ENCODE measurements around the gene OR2G2.

DNA sequence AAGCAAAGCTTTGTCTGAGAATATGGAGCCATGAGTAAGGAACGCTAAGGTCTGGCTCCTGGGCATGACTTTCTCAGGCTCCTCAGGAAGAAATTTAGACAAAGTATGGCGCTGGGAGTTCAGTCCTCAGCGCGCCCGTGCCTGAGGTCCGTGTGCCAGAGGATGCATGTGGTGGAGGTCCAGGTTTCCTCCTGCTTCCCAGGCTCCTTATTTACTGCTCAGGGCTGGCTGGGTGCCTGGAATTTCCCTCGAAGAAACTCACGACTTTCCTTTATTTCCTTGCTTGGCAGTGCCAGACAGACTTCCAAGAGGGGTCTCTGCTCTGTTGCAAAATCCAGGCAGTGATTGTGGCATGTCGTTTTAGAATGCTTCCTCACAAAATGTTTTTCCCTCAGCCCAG, 26.0 kb upstream of the OR2G2 start:
- TF ChIP-seq, protein P1, sequence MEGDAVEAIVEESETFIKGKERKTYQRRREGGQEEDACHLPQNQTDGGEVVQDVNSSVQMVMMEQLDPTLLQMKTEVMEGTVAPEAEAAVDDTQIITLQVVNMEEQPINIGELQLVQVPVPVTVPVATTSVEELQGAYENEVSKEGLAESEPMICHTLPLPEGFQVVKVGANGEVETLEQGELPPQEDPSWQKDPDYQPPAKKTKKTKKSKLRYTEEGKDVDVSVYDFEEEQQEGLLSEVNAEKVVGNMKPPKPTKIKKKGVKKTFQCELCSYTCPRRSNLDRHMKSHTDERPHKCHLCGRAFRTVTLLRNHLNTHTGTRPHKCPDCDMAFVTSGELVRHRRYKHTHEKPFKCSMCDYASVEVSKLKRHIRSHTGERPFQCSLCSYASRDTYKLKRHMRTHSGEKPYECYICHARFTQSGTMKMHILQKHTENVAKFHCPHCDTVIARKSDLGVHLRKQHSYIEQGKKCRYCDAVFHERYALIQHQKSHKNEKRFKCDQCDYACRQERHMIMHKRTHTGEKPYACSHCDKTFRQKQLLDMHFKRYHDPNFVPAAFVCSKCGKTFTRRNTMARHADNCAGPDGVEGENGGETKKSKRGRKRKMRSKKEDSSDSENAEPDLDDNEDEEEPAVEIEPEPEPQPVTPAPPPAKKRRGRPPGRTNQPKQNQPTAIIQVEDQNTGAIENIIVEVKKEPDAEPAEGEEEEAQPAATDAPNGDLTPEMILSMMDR (IDR thresholded peaks at IDR 0.05; ENCODE audit: extremely low read depth in 1 of 2, insufficient read depth in 1 of 2, low read depth in 1 of 2, low read length in 2 of 2): no peak
- TF ChIP-seq, protein P2, sequence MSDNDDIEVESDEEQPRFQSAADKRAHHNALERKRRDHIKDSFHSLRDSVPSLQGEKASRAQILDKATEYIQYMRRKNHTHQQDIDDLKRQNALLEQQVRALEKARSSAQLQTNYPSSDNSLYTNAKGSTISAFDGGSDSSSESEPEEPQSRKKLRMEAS (IDR thresholded peaks at IDR 0.05; ENCODE audit: insufficient read depth, insufficient read length): no peak
- no peak for TF ChIP-seq POLR2AphosphoS5 (IDR thresholded peaks at IDR 0.05; ENCODE audit: insufficient read depth, low read depth, low read length)
- TF ChIP-seq EZH2 (IDR thresholded peaks at IDR 0.05; ENCODE audit: borderline replicate concordance, low read depth, low read length, severe bottlenecking): no peak
- TF ChIP-seq GATA2 (IDR thresholded peaks at IDR 0.05; ENCODE audit: insufficient read depth, insufficient read length, low read depth, low read length): no peak
- no peak for TF ChIP-seq POLR2A (IDR thresholded peaks at IDR 0.05; ENCODE audit: low read depth, low read length)
- no peak for TF ChIP-seq MYC (IDR thresholded peaks at IDR 0.05; ENCODE audit: low read depth, low read length)
- TF ChIP-seq JUN (IDR thresholded peaks at IDR 0.05; ENCODE audit: borderline replicate concordance, insufficient read depth, insufficient read length, low read depth): no peak
